Choroid plexus epithelial cell (primary cell): Measurements from ENCODE around the gene TAF7L.

Experiments
- DNase-seq: peaks from one replicate; pipeline ENCODE4 v3.0.0-alpha.2; 2010; ENCODE audit warnings: low read depth
- H3K4me3 ChIP-seq: 2 replicates; pipeline ENCODE4 v1.5.1; 2011; ENCODE audit warnings: low read depth, mild to moderate bottlenecking, control low read depth, low read length, moderate library complexity
- CTCF ChIP-seq: conservative IDR thresholded peaks from 2 replicates; pipeline ENCODE4 v1.5.1; 2011; ENCODE audit warnings: low read depth, mild to moderate bottlenecking, control low read depth, inconsistent platforms, low read length, moderate library complexity

TAF7L gene

GRCh38 chrX:101252634-101253033 lies 38.5 kb downstream of the TAF7L start:
- no peak for TF ChIP-seq CTCF
- peak; percentile 13 for DNase-seq
- H3K4me3 ChIP-seq: no peak overlapping the region

GRCh38 chrX:101241531-101241930 lies 49.6 kb downstream of the TAF7L start:
- no peak for DNase-seq
- TF ChIP-seq CTCF: no peak
- no peak overlapping the region for H3K4me3 ChIP-seq

GRCh38 chrX:101237041-101237440 lies 54.1 kb downstream of the TAF7L start:
- H3K4me3 ChIP-seq: no peak overlapping the region
- no peak for TF ChIP-seq CTCF
- no peak for DNase-seq

- peak; percentile 21 for DNase-seq
- TF ChIP-seq CTCF: no peak
- H3K4me3 ChIP-seq: no peak overlapping the region
These were observed 58.8 kb downstream of the TAF7L start for GRCh38 chrX:101232316-101232715.

- no peak for TF ChIP-seq CTCF
- DNase-seq: no peak
These were observed 60.1 kb downstream of the TAF7L start for GRCh38 chrX:101231080-101231479.

GRCh38 chrX:101230636-101231035 lies 60.5 kb downstream of the TAF7L start:
- no peak overlapping the region for H3K4me3 ChIP-seq
- DNase-seq: peak; percentile 39
- TF ChIP-seq CTCF: no peak

More at GRCh38 chrX:101231080-101231479, 60.1 kb downstream of the TAF7L start:
- no peak overlapping the region for H3K4me3 ChIP-seq

- peak; percentile 69 for DNase-seq
- no peak overlapping the region for H3K4me3 ChIP-seq
These were observed 62.0 kb downstream of the TAF7L start for GRCh38 chrX:101229170-101229569.

More at GRCh38 chrX:101229170-101229569, 62.0 kb downstream of the TAF7L start:
- no peak for TF ChIP-seq CTCF
